Measurements from ENCODE around the gene ARL15. TPM values are rescaled to one million over a fixed set of nuclear protein-coding genes. Genes with fewer than 3 reads are reported as not detected.

ARL15 gene
- total RNA-seq, 1 experiment from 2014 or later: 18.3 TPM

- H3K9me3 ChIP-seq (ENCODE audit: low read depth, low read length, poor library complexity, severe bottlenecking): no peaks in the 10 kb centered on the region
- intact Hi-C loops (cut with micrococcal nuclease; ENCODE audit: unreplicated experiment): loop anchor here (10.0 kb wide), 1 partner anchor 172 kb away; no protein-coding TSS in a partner anchor
- no peak overlapping the region for H3K27ac ChIP-seq (ENCODE audit: low read depth, low read length, poor library complexity, severe bottlenecking)
- no peaks in the 10 kb centered on the region for H3K4me1 ChIP-seq (ENCODE audit: insufficient read depth, low read length, poor library complexity, severe bottlenecking)
- ChIA-PET POLR2A (ENCODE audit: low non-redundant PET) (no interaction called here), CTCF (interaction anchor here (0.6 to 1.0 kb wide), 3 partner anchors 69 to 204 kb away, joined by 3 read pairs; no protein-coding TSS in a partner anchor)
- no peak for DNase-seq (ENCODE audit: low spot score)
- BruUV-seq (replicated peaks): no TSS peak
- H3K27me3 ChIP-seq (replicated peaks; ENCODE audit: insufficient read depth, low read depth, low read length, poor library complexity): no peaks in the 10 kb centered on the region
- no peak overlapping the region for H3K4me3 ChIP-seq (ENCODE audit: low read depth, low read length, poor library complexity, severe bottlenecking)
- TF ChIP-seq CTCF (conservative IDR thresholded peaks at IDR 0.05; ENCODE audit: low read depth, low read length) (no peak), EZH2 (IDR thresholded peaks at IDR 0.05; ENCODE audit: borderline replicate concordance, low read depth, low read length, poor library complexity, severe bottlenecking) (no peak)
- no peaks in the 10 kb centered on the region for H3K36me3 ChIP-seq (ENCODE audit: insufficient read depth, low read length, poor library complexity, severe bottlenecking)
Observed at GRCh38 chr5:54312499-54312898, 2.1 kb upstream of the ARL15 start.

- Histone ChIP-seq H3K36me3 (ENCODE audit: insufficient read depth, low read length, poor library complexity, severe bottlenecking) (no peaks in the 10 kb centered on the region), H3K9me3 (ENCODE audit: low read depth, low read length, poor library complexity, severe bottlenecking) (no peaks in the 10 kb centered on the region), H3K4me3 (ENCODE audit: low read depth, low read length, poor library complexity, severe bottlenecking) (peak overlapping the region; percentile 69), H3K4me1 (ENCODE audit: insufficient read depth, low read length, poor library complexity, severe bottlenecking) (no peaks in the 10 kb centered on the region), H3K27me3 (replicated peaks; ENCODE audit: insufficient read depth, low read depth, low read length, poor library complexity) (no peaks in the 10 kb centered on the region), H3K27ac (ENCODE audit: low read depth, low read length, poor library complexity, severe bottlenecking) (peak overlapping the region; percentile 76)
- ChIA-PET POLR2A (ENCODE audit: low non-redundant PET) (interaction anchor here (0.7 kb wide), 2 partner anchors 28 to 422 kb away, joined by 3 to 5 read pairs; no protein-coding TSS in a partner anchor), CTCF (interaction anchor here (0.5 to 1.0 kb wide), 7 partner anchors 8 to 181 kb away, joined by 3 to 4 read pairs (median 4); no protein-coding TSS in a partner anchor)
- no TSS peak for BruUV-seq (replicated peaks)
- TF ChIP-seq CTCF (conservative IDR thresholded peaks at IDR 0.05; ENCODE audit: low read depth, low read length) (no peak), EZH2 (IDR thresholded peaks at IDR 0.05; ENCODE audit: borderline replicate concordance, low read depth, low read length, poor library complexity, severe bottlenecking) (no peak)
- intact Hi-C loops (cut with micrococcal nuclease; ENCODE audit: unreplicated experiment): loop anchor here (1.0 to 10.0 kb wide), 2 partner anchors 108 to 174 kb away; no protein-coding TSS in a partner anchor
- peak; percentile 36 for DNase-seq (ENCODE audit: low spot score)
Observed at GRCh38 chr5:54311176-54311677, 854 bp upstream of the ARL15 start.

GRCh38 chr5:54309691-54310432, 511 bp downstream of the ARL15 start:
- peak overlapping the region; percentile 54 for H3K27ac ChIP-seq (ENCODE audit: low read depth, low read length, poor library complexity, severe bottlenecking)
- DNase-seq (ENCODE audit: low spot score): peak; percentile 28
- H3K9me3 ChIP-seq (ENCODE audit: low read depth, low read length, poor library complexity, severe bottlenecking): no peaks in the 10 kb centered on the region
- H3K4me3 ChIP-seq (ENCODE audit: low read depth, low read length, poor library complexity, severe bottlenecking): peak overlapping the region; percentile 69
- no peak for TF ChIP-seq EZH2 (IDR thresholded peaks at IDR 0.05; ENCODE audit: borderline replicate concordance, low read depth, low read length, poor library complexity, severe bottlenecking)
- TF ChIP-seq CTCF (conservative IDR thresholded peaks at IDR 0.05; ENCODE audit: low read depth, low read length): no peak
- ChIA-PET CTCF (interaction anchor here (0.5 kb wide), 1 partner anchor 171 kb away, joined by 3 read pairs; no protein-coding TSS in a partner anchor), POLR2A (ENCODE audit: low non-redundant PET) (interaction anchor here (0.5 to 0.9 kb wide), 11 partner anchors 8 to 794 kb away, joined by 3 to 10 read pairs (median 3); no protein-coding TSS in a partner anchor)
- no peaks in the 10 kb centered on the region for H3K4me1 ChIP-seq (ENCODE audit: insufficient read depth, low read length, poor library complexity, severe bottlenecking)
- no peaks in the 10 kb centered on the region for H3K36me3 ChIP-seq (ENCODE audit: insufficient read depth, low read length, poor library complexity, severe bottlenecking)
- intact Hi-C loops (cut with micrococcal nuclease; ENCODE audit: unreplicated experiment): loop anchor here (10.0 kb wide), 1 partner anchor 175 kb away; no protein-coding TSS in a partner anchor
- no TSS peak for BruUV-seq (replicated peaks)
- H3K27me3 ChIP-seq (replicated peaks; ENCODE audit: insufficient read depth, low read depth, low read length, poor library complexity): no peaks in the 10 kb centered on the region
